ENCODE results near the gene CDH4. TPM values are rescaled to one million over a fixed set of nuclear protein-coding genes. Genes with fewer than 3 reads are reported as not detected.

The CDH4 gene
- total and polyA plus RNA-seq, 2 of the 8 experiments (the other 6 are each of a cell fraction or from before 2014, with no cell fraction given): 4.3 to 7.9 TPM

- H3K9me3 ChIP-seq (ENCODE audit: insufficient read depth in 2 of 2, low read depth in 1 of 2, low read length in 1 of 2): no peaks in the 10 kb centered on the region
- no peak overlapping the region for H2BK15ac ChIP-seq (ENCODE audit: low read length)
- H3K36me3 ChIP-seq (ENCODE audit: control insufficient read depth in 2 of 4, insufficient read depth in 4 of 4, low read length in 3 of 4): no peaks in the 10 kb centered on the region
- H3K27me3 ChIP-seq (replicated peaks in 1 of 4; ENCODE audit: control insufficient read depth in 3 of 4, extremely low read depth in 1 of 4, insufficient read depth in 3 of 4, low read length in 3 of 4): peaks cover 0 to 2% (median under 1%) of the 10 kb centered on the region in 4 experiments; a peak in 1 of 7 replicates
- FAIRE-seq (no peak), DNase-seq (ENCODE audit: low read depth in 1 of 2, low spot score in 2 of 2) (no peak)
- no peak overlapping the region for H3K14ac ChIP-seq (ENCODE audit: insufficient read length)
- H2BK20ac ChIP-seq (ENCODE audit: low read length): no peak overlapping the region
- no peak overlapping the region for H2AFZ ChIP-seq (ENCODE audit: low read length)
- peaks cover 0 to 5% of the 10 kb centered on the region in 2 experiments; a peak in 1 of 4 replicates for H3K79me2 ChIP-seq (ENCODE audit: control insufficient read depth in 1 of 2, insufficient read depth in 2 of 2, low read length in 2 of 2)
- no peak overlapping the region for H3K4ac ChIP-seq (replicated peaks; ENCODE audit: insufficient read length, low read depth, low read length)
- no peak overlapping the region for H3K4me3 ChIP-seq (ENCODE audit: extremely low read depth in 1 of 4, insufficient read depth in 2 of 4, low read depth in 3 of 4, low read length in 4 of 4)
- no peak overlapping the region for H3K9ac ChIP-seq (replicated peaks in 1 of 4; ENCODE audit: extremely low read depth in 1 of 4, low read depth in 3 of 4, low read length in 3 of 4)
- H3K27ac ChIP-seq (ENCODE audit: low read depth, low read length): no peak overlapping the region
- POLR2A ChIA-PET (ENCODE audit: partially characterized antibody): interaction anchor here (1.6 kb wide), 1 partner anchor 12 kb away, joined by 4 read pairs; no protein-coding TSS in a partner anchor
- H2AK5ac ChIP-seq (ENCODE audit: low read depth, low read length): no peak overlapping the region
- H3K79me1 ChIP-seq (ENCODE audit: low read depth, low read length): peaks cover 4% of the 10 kb centered on the region; the same call in 1 of the 2 replicates
- no peak overlapping the region for H2BK12ac ChIP-seq (ENCODE audit: low read depth, low read length)
- H4K8ac ChIP-seq (ENCODE audit: extremely low read depth, insufficient read depth, low read length): no peak overlapping the region
- CTCF ChIA-PET (ENCODE audit: partially characterized antibody): no interaction called here
- no peak overlapping the region for H4K5ac ChIP-seq (ENCODE audit: insufficient read length, low read depth, low read length)
- H3K4me2 ChIP-seq (ENCODE audit: insufficient read depth in 1 of 2, low read depth in 2 of 2, low read length in 2 of 2): no peak overlapping the region
- H3K23ac ChIP-seq (ENCODE audit: insufficient read length): no peak overlapping the region
- H4K20me1 ChIP-seq (replicated peaks in 1 of 2; ENCODE audit: control insufficient read depth in 1 of 2, insufficient read depth in 2 of 2, low read length in 2 of 2): peaks cover 0 to 7% of the 10 kb centered on the region in 2 experiments
- WGBS, 2 experiments (ENCODE audit: extremely low coverage in 1 of 2, insufficient coverage in 1 of 2, insufficient read length in 1 of 2, insufficient replicate concordance in 2 of 2, low coverage in 1 of 2, low lambda C conversion rate in 2 of 2, missing lambda C conversion rate in 1 of 2): 90% methylated on average over 14 of the region's 14 CpGs; no CpG with 5 or more reads in 1 of the 2 experiments
- no peak overlapping the region for H2BK5ac ChIP-seq (ENCODE audit: low read depth, low read length)
- H3K23me2 ChIP-seq (ENCODE audit: low read depth, low read length): peaks cover 7% of the 10 kb centered on the region
- H3K18ac ChIP-seq (ENCODE audit: extremely low read depth, low read length): no peak overlapping the region
- H4K91ac ChIP-seq (replicated peaks; ENCODE audit: insufficient read length, low read length): no peak overlapping the region
- no peak overlapping the region for H2BK120ac ChIP-seq (replicated peaks; ENCODE audit: low read depth, low read length)
- H3K4me1 ChIP-seq (replicated peaks in 1 of 4; ENCODE audit: control insufficient read depth in 3 of 4, insufficient read depth in 4 of 4, low read length in 3 of 4): peaks cover 0 to 3% (median 0%) of the 10 kb centered on the region in 4 experiments; a peak in 3 of 7 replicates
- no peak overlapping the region for H3K56ac ChIP-seq (replicated peaks; ENCODE audit: insufficient read length, low read depth, low read length)
- TF ChIP-seq KDM5A (IDR thresholded peaks at IDR 0.05; ENCODE audit: low read length) (no peak), TAF7 (optimal IDR thresholded peaks at IDR 0.05; ENCODE audit: borderline replicate concordance, low read depth, low read length) (no peak), CHD2 (IDR thresholded peaks at IDR 0.05; ENCODE audit: low read length) (no peak), CHD1 (IDR thresholded peaks at IDR 0.05; ENCODE audit: low read depth, low read length) (no peak), HDAC6 (IDR thresholded peaks at IDR 0.05; ENCODE audit: low read depth, low read length) (no peak), EP300 (IDR thresholded peaks at IDR 0.05; ENCODE audit: borderline replicate concordance in 1 of 2, low read depth in 2 of 2, low read length in 2 of 2) (no peak), TEAD4 (IDR thresholded peaks at IDR 0.05; ENCODE audit: low read depth, low read length) (no peak), RAD21 (IDR thresholded peaks at IDR 0.05 in 1 of 2, conservative IDR thresholded peaks at IDR 0.05 in 1 of 2; ENCODE audit: low read depth in 2 of 2, low read length in 2 of 2) (no peak), POLR2AphosphoS5 (IDR thresholded peaks at IDR 0.05; ENCODE audit: low read depth, low read length) (no peak), NANOG (IDR thresholded peaks at IDR 0.05; ENCODE audit: insufficient read depth, low read depth, low read length, poor library complexity, severe bottlenecking) (no peak), FOSL1 (IDR thresholded peaks at IDR 0.05; ENCODE audit: insufficient read depth, low read depth, low read length) (no peak), CBX5 (IDR thresholded peaks at IDR 0.05; ENCODE audit: low read depth, low read length) (no peak), SIN3A (conservative IDR thresholded peaks at IDR 0.05 in 1 of 2, IDR thresholded peaks at IDR 0.05 in 1 of 2; ENCODE audit: low read depth in 1 of 2, low read length in 2 of 2) (no peak), TCF12 (IDR thresholded peaks at IDR 0.05; ENCODE audit: low read depth, low read length) (no peak)
Observed at GRCh38 chr20:61300293-61300692, 48.2 kb downstream of the CDH4 start.

Data from H1 (cell line).